Hepatocyte (in vitro differentiated cells): ENCODE data around the gene KCNK18. TPM values are rescaled to one million over a fixed set of nuclear protein-coding genes. Genes with fewer than 3 reads are reported as not detected.

ENCODE experiments used
- DNase-seq: peaks from one replicate; pipeline ENCODE4 v3.0.0-alpha.2; 2016; ENCODE audit warnings: low spot score
- H2AFZ ChIP-seq: fragments of 200-600 bp; sonication (generic); 2 replicates; pipeline ENCODE4 v1.6.0; 2016; ENCODE audit warnings: antibody characterized with exemption, mild to moderate bottlenecking
- H3K27ac ChIP-seq: fragments of 200-600 bp; sonication (generic); 2 replicates; pipeline ENCODE4 v1.5.1; 2016; ENCODE audit warnings: mild to moderate bottlenecking
- H3K27me3 ChIP-seq: fragments of 200-600 bp; sonication (generic); 2 replicates; pipeline ENCODE4 v1.6.1; 2016
- H3K36me3 ChIP-seq: fragments of 200-600 bp; sonication (generic); replicated peaks from 2 replicates; pipeline ENCODE4 v1.5.1; 2016; ENCODE audit warnings: low read depth; ENCODE audit not compliant: insufficient read depth
- H3K4me1 ChIP-seq: fragments of 200-600 bp; sonication (generic); 2 replicates; pipeline ENCODE4 v1.5.1; 2016; ENCODE audit warnings: mild to moderate bottlenecking, moderate library complexity; ENCODE audit not compliant: insufficient read depth
- H3K4me2 ChIP-seq: fragments of 200-600 bp; sonication (generic); 2 replicates; pipeline ENCODE4 v1.6.0; 2016
- H3K4me3 ChIP-seq: fragments of 200-600 bp; sonication (generic); 2 replicates; pipeline ENCODE4 v1.5.1; 2016; ENCODE audit warnings: mild to moderate bottlenecking
- H3K79me2 ChIP-seq: fragments of 200-600 bp; sonication (generic); 2 replicates; pipeline ENCODE4 v1.6.0; 2017; ENCODE audit warnings: mild to moderate bottlenecking
- H3K9me2 ChIP-seq: fragments of 200-600 bp; sonication (generic); replicated peaks from 2 replicates; pipeline ENCODE4 v1.6.0; 2017; ENCODE audit warnings: mild to moderate bottlenecking; ENCODE audit not compliant: insufficient read depth
- H3K9me3 ChIP-seq: fragments of 200-600 bp; sonication (generic); 2 replicates; pipeline ENCODE4 v1.5.1; 2016; ENCODE audit warnings: low read depth, mild to moderate bottlenecking
- H4K20me1 ChIP-seq: fragments of 200-600 bp; sonication (generic); 2 replicates; pipeline ENCODE4 v1.6.0; 2016; ENCODE audit warnings: mild to moderate bottlenecking; ENCODE audit not compliant: insufficient read depth, poor library complexity, severe bottlenecking
- CTCF ChIP-seq: fragments of 200-600 bp; sonication (generic); IDR thresholded peaks from 2 replicates; pipeline ENCODE4 v1.5.1; 2016; ENCODE audit warnings: antibody characterized with exemption, mild to moderate bottlenecking; ENCODE audit not compliant: poor library complexity
- EZH2 ChIP-seq: fragments of 200-600 bp; sonication (generic); IDR thresholded peaks from 2 replicates; pipeline ENCODE4 v1.6.1; 2016; ENCODE audit warnings: antibody characterized with exemption, mild to moderate bottlenecking, borderline replicate concordance
- EZH2phosphoT487 ChIP-seq: fragments of 200-600 bp; sonication (generic); IDR thresholded peaks from one replicate; pipeline ENCODE4 v1.6.1; 2018; ENCODE audit warnings: antibody characterized with exemption, mild to moderate bottlenecking, low read depth, moderate library complexity; ENCODE audit not compliant: unreplicated experiment, severe bottlenecking
- WGBS: methylation state at CpG from one replicate; pipeline ENCODE4 v1.1.6; 2016; ENCODE audit warnings: low lambda C conversion rate; ENCODE audit errors: missing lambda C conversion rate; 5-methylcytosine and 5-hydroxymethylcytosine counted together
- polyA plus RNA-seq: library from polyadenylated mRNA; unstranded; fragments of >200 nt; fragmentation: Nextera tagmentation; extraction: Ambion mirVana; gene quantifications from 2 replicates; pipeline ENCODE4 v1.2.1, GENCODE V29; 2016
- total RNA-seq: library from RNA; depleted of rRNA; stranded (reverse); fragments of >200 nt; gene quantifications from 2 replicates; pipeline ENCODE4 v1.2.3, GENCODE V29; 2014

The KCNK18 gene
- total and polyA plus RNA-seq, 2 experiments from 2014 or later = not detected

- no peaks in the 10 kb centered on the region for H3K9me3 ChIP-seq
- no peak for DNase-seq
- H3K36me3 ChIP-seq = no peaks in the 10 kb centered on the region
- no peaks in the 10 kb centered on the region for H3K79me2 ChIP-seq
- H2AFZ ChIP-seq = no peak overlapping the region
- H3K27me3 ChIP-seq = peaks cover 7% of the 10 kb centered on the region
- H3K4me3 ChIP-seq = no peak overlapping the region
- WGBS = 49% methylated on average over 6 of the region's 6 CpGs
- H3K9me2 ChIP-seq = no peaks in the 10 kb centered on the region
- H4K20me1 ChIP-seq = no peaks in the 10 kb centered on the region
- TF ChIP-seq EZH2phosphoT487 (no peak), CTCF (no peak), EZH2 (no peak)
- no peak overlapping the region for H3K27ac ChIP-seq
- H3K4me2 ChIP-seq = no peak overlapping the region
- peaks cover 10% of the 10 kb centered on the region for H3K4me1 ChIP-seq
Measured at GRCh38 chr10:117249493-117250093, 52.3 kb downstream of the KCNK18 start.

- 81% methylated on average over 7 of the region's 7 CpGs for WGBS
- no peaks in the 10 kb centered on the region for H4K20me1 ChIP-seq
- no peaks in the 10 kb centered on the region for H3K9me3 ChIP-seq
- H3K4me2 ChIP-seq = no peak overlapping the region
- H3K4me3 ChIP-seq = no peak overlapping the region
- H2AFZ ChIP-seq = no peak overlapping the region
- H3K9me2 ChIP-seq = no peaks in the 10 kb centered on the region
- H3K36me3 ChIP-seq = no peaks in the 10 kb centered on the region
- H3K4me1 ChIP-seq = peaks cover 10% of the 10 kb centered on the region
- H3K27me3 ChIP-seq = peaks cover 7% of the 10 kb centered on the region
- DNase-seq = no peak
- no peak overlapping the region for H3K27ac ChIP-seq
- H3K79me2 ChIP-seq = no peaks in the 10 kb centered on the region
- no peak for TF ChIP-seq CTCF
- no peak for TF ChIP-seq EZH2
- no peak for TF ChIP-seq EZH2phosphoT487
Measured at GRCh38 chr10:117250411-117250810, 53.1 kb downstream of the KCNK18 start.

GRCh38 chr10:117253908-117254307, 56.6 kb downstream of the KCNK18 start:
- Histone ChIP-seq H3K27me3 (no peaks in the 10 kb centered on the region), H3K4me3 (no peak overlapping the region)
- WGBS = 81% methylated on average over 9 of the region's 9 CpGs

More at GRCh38 chr10:117253908-117254307, 56.6 kb downstream of the KCNK18 start:
- H2AFZ ChIP-seq = no peak overlapping the region
- no peaks in the 10 kb centered on the region for H3K79me2 ChIP-seq
- H3K36me3 ChIP-seq = no peaks in the 10 kb centered on the region
- H3K27ac ChIP-seq = no peak overlapping the region
- no peak overlapping the region for H3K4me2 ChIP-seq
- peaks cover 7% of the 10 kb centered on the region for H3K4me1 ChIP-seq
- no peaks in the 10 kb centered on the region for H3K9me2 ChIP-seq
- H3K9me3 ChIP-seq = no peaks in the 10 kb centered on the region
- DNase-seq = no peak
- TF ChIP-seq CTCF (no peak), EZH2 (no peak), EZH2phosphoT487 (no peak)
- H4K20me1 ChIP-seq = no peaks in the 10 kb centered on the region
